HFF-Myc (cell line): ENCODE data around the gene CBX5.
A peak's percentile ranks its signal among the peaks of the same experiment; 100 is the strongest.

Source experiments
- DNase-seq: peaks from one replicate; pipeline ENCODE4 v3.0.0-alpha.2; 2011; ENCODE audit warnings: low read depth; ENCODE audit errors: extremely low read depth
- H3K4me3 ChIP-seq: replicated peaks from 2 replicates; pipeline ENCODE4 v1.5.1; 2011; ENCODE audit warnings: low read depth, mild to moderate bottlenecking, control low read depth, low read length
- TF ChIP-seq, protein P1 (sequence below): IDR thresholded peaks from 2 replicates; pipeline ENCODE4 v1.5.1; 2012; ENCODE audit warnings: mild to moderate bottlenecking, low read depth, low read length, control low read depth; ENCODE audit errors: missing control alignments

Gene CBX5

DNA sequence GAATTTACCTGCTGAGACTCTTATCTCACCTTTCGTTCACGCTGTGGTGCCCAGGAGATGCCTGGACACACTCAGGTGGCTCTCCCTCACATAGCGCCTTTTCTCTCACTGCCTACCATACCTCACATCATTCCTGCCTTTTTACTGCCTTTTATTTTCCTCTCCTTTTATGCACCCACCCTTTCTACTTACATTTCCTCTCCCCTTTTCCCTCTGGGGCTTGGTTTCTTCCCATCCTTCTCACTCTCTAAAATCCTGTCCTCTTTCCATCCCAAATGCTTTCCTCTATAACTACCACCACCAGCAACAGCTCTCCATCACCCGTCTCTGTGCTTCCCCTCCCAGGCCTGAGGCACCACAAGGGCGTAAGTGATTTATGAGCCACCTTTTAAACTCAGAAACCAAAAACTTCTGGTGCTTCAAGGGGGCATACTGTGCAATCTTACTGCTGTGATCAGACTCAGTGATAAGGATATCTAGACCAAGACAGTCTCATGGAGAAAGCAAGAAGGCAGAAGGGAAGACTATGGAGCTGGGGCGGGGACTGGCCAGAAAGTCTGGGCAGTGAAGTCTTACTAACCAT, 58.4 kb downstream of the CBX5 start:
- DNase-seq, result no peak
- H3K4me3 ChIP-seq, result no peak overlapping the region
- TF ChIP-seq, protein P1, sequence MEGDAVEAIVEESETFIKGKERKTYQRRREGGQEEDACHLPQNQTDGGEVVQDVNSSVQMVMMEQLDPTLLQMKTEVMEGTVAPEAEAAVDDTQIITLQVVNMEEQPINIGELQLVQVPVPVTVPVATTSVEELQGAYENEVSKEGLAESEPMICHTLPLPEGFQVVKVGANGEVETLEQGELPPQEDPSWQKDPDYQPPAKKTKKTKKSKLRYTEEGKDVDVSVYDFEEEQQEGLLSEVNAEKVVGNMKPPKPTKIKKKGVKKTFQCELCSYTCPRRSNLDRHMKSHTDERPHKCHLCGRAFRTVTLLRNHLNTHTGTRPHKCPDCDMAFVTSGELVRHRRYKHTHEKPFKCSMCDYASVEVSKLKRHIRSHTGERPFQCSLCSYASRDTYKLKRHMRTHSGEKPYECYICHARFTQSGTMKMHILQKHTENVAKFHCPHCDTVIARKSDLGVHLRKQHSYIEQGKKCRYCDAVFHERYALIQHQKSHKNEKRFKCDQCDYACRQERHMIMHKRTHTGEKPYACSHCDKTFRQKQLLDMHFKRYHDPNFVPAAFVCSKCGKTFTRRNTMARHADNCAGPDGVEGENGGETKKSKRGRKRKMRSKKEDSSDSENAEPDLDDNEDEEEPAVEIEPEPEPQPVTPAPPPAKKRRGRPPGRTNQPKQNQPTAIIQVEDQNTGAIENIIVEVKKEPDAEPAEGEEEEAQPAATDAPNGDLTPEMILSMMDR, result no peak

DNA sequence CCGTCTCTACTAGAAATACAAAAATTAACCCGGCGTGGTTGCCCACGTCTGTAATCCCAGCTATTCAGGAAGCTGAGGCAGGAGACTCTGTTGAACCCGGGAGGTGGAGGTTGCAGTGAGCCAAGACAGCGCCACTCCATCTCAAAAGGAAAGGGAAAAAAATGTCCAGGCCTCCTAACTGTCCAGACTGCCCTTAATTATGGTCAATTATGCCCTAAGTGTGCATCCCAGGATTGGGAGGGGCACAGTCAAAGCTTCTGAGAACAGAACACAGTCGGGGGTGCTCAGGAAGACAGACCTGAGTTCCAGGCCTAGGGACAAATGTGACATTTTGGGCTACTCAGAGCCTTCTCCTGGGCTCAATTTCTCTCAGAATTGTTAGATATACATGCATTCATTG, 59.4 kb downstream of the CBX5 start:
- no peak overlapping the region for H3K4me3 ChIP-seq
- no peak for DNase-seq
- TF ChIP-seq, protein P1, result no peak

DNA sequence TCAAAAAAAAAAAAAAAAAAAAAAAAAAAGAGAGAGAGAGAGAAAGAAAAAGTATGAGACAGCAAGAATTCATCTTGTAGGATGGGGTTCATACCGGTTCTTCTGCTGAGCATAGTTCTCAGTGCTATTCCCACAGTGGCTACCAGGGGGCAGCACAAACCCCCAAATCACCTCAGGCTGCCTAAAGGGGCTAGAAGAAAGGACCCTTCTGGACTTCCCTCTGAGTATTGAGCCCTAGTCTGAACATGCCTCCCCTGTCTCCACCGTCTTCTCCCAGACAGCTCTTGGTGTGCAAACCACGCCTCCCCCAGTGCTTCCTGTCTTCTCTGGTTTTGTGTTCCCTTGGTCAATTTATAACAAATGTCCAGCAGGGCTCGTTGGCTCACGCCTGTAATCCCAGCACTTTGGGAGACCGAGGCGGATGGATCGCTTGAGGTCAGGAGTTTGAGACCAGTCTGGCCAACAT, 59.8 kb downstream of the CBX5 start:
- TF ChIP-seq, protein P1, result peak; percentile 76
- H3K4me3 ChIP-seq, result no peak overlapping the region
- peak; percentile 71 for DNase-seq

DNA sequence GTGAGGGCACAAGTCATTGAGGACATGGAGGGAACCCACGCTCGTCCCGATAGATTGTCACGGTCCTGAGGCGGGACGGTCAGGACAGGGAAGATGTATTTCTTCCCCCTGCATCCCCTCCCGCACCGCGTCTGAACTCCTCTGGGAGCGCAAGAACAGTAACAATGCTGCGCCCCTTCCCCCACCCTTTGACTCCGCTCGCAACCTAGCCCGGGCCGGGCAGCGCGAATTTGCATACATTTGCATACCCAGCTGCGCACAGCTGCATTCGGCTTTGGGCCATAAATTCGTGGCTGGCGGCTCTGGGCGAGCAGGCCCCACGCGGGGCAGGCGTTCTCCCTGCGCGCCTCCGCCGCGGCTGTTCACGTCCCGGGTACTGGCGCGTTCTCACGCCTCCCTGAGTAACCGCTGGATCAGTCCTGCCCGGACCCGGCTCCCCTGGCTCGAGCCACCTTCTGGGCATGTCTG, 62.1 kb downstream of the CBX5 start:
- TF ChIP-seq, protein P1, result no peak
- DNase-seq, result no peak
- H3K4me3 ChIP-seq, result peak overlapping the region; percentile 41

DNA sequence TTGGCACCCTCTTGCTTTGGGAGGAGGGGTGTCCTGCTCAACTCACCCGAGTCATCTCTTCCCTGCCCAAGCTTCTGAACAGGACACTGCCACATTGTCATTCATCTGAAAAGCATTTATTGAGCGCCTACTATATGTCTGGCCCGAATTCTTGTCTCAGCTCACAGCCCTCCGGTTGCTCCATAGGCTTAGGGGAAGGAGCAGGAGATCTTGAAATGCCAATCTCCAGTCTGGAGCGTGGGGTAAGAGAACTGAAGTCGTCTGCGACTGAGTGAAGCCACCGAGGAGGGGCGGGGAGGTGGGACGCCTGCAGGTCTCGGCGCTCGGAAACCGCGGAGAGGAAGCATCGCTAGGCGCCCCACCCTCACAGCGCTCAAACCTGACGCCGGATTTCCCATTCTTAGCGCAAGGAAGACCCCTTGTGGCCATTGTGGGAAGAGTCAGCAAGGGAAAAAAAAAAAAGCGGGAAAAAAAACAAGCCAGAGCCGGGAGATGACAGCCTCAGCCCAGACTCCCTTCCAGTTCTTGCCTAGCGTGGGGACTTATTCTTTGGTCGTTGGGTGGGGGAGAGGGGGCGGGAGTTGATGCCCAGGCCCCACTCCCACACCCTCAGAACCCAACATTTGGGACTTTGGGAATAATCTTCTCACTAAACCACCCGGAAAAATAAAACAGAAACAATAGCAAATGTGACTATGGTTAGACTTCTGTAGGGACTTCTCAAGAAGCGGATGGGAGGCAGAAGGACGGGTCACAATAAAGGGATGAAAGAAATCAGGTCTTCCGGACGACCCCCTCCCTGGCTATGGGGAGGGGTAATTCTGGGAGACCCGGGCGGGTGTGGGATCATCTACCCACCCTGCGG, 62.9 kb downstream of the CBX5 start:
- H3K4me3 ChIP-seq, result peak overlapping the region; percentile 41
- TF ChIP-seq, protein P1, result peak; percentile 71
- DNase-seq, result peak; percentile 63

DNA sequence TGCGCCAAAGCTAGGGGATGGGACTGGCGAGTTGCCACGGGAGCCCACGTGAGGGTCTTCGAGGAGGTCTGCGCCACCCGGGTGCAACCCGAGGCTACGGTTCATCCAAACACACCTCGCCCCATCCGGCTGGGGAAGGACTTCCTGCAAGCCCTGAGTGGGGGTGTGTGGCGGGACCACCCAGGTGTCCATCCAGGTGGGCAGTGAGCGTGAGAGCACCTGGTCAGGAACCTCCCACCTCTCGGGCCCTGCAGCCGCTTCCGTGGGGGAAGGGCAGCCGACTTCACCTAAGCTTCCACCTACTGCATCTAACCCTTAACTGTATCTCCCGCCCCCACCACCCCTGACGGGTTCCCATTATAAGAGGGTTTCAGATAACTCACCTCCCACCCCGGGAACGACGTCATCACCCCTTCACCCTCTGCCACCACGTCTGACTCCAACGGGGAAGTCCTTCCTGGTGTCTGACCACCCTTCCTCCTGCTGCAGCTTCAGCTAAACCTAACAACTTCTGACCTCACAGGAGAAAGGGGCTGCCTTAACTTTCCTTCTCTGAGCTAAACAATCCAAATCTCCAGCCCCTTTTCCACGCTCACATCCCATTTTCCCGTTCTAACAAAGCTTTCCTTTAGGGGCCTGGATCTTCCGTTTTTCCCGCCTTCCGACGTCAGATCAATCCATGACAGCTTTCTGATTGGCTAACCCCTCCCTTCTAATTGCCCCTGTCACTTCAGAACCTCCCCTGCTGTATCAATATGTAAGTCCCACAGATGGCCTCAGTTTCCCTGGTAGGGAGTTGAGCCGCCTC, 63.7 kb downstream of the CBX5 start:
- DNase-seq, result no peak
- H3K4me3 ChIP-seq, result peak overlapping the region; percentile 41
- TF ChIP-seq, protein P1, result no peak
